Vagina (tissue), 2 donors: ENCODE measurements around the gene PLOD2.

ENCODE experiments used
- CTCF ChIP-seq, 3 experiments: fragments of 450-650 bp in 2 of 3; fragments of 200-600 bp in 1 of 3; sonication (generic) in 1 of 3; IDR thresholded peaks; one replicate each; pipeline ENCODE4 v1.5.1; 2017 to 2019; ENCODE audit warnings: antibody characterized with exemption in 3 of 3, mild to moderate bottlenecking in 2 of 3, moderate library complexity in 2 of 3
- POLR2A ChIP-seq, 2 donors: fragments of 450-650 bp; IDR thresholded peaks; one replicate each; pipeline ENCODE4 v1.6.1; 2017; ENCODE audit warnings: antibody characterized with exemption in 2 of 2, mild to moderate bottlenecking in 2 of 2, moderate library complexity in 2 of 2

DNA sequence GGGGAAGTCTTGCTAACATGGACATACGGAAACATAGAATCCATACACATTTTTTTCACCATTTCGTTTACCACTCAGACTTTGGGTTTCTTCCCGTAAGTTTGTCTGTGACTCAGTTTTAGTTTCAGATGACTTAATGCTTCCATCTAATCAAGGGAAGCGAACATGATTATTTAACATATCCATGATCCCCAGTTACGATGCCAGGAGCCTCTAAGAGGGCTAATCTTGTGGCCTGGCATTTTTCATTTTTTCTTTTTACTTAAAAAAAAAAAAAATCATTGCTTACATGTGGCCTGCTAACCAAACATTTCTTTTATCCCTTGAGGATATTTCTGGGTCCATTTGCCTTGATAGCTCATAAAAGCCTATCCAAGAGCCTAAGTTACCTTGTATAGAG lies 20.2 kb upstream of the PLOD2 start:
- TF ChIP-seq POLR2A (IDR thresholded peaks at IDR 0.05) (no peak), CTCF (IDR thresholded peaks at IDR 0.05) (no peak)
